Measurements from ENCODE around the gene DENND6A. TPM values are rescaled to one million over a fixed set of nuclear protein-coding genes. Genes with fewer than 3 reads are reported as not detected.

Gene DENND6A
- 21.0 and 35.2 TPM in 2 replicates for total RNA-seq (ENCODE audit: low replicate concordance)

GRCh38 chr3:57692396-57693147 is at the start of gene DENND6A:
DENND6A (minus strand) TSS chr3:57693077; CDS start chr3:57693018, 59 bp downstream.
- TF ChIP-seq, protein P1, sequence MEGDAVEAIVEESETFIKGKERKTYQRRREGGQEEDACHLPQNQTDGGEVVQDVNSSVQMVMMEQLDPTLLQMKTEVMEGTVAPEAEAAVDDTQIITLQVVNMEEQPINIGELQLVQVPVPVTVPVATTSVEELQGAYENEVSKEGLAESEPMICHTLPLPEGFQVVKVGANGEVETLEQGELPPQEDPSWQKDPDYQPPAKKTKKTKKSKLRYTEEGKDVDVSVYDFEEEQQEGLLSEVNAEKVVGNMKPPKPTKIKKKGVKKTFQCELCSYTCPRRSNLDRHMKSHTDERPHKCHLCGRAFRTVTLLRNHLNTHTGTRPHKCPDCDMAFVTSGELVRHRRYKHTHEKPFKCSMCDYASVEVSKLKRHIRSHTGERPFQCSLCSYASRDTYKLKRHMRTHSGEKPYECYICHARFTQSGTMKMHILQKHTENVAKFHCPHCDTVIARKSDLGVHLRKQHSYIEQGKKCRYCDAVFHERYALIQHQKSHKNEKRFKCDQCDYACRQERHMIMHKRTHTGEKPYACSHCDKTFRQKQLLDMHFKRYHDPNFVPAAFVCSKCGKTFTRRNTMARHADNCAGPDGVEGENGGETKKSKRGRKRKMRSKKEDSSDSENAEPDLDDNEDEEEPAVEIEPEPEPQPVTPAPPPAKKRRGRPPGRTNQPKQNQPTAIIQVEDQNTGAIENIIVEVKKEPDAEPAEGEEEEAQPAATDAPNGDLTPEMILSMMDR (IDR thresholded peaks at IDR 0.05; ENCODE audit: insufficient read depth, low read length) = no peak
- peak; percentile 88 for DNase-seq (ENCODE audit: low read depth)
- H3K4me3 ChIP-seq (ENCODE audit: low read depth, low read length) = peak within 1 kb of the TSS; percentile 85

DNA sequence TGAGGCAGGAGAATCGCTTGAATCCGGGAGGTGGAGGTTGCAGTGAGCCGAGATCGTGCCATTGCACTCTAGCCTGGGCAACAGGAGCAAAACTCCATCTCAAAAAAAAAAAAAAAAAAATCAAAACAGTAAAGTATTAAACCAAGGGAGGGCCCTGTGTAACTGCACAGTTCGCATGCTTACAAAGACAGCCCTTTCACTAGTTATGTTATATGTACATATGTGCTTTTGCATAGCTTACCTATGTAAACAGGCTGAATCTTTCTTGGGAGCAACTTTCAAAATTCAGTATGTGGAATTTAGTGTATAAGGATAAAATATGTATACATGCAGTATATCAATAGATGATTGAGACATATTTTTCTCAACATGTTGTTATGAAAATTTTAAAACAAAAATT is 47.1 kb upstream of the DENND6A start:
- TF ChIP-seq, protein P1 (IDR thresholded peaks at IDR 0.05; ENCODE audit: insufficient read depth, low read length) = no peak
- no peak overlapping the region for H3K4me3 ChIP-seq (ENCODE audit: low read depth, low read length)
- DNase-seq (ENCODE audit: low read depth) = no peak

GRCh38 chr3:57738391-57738790 is 45.5 kb upstream of the DENND6A start:
- no peak overlapping the region for H3K4me3 ChIP-seq (ENCODE audit: low read depth, low read length)
- no peak for DNase-seq (ENCODE audit: low read depth)
- TF ChIP-seq, protein P1 (IDR thresholded peaks at IDR 0.05; ENCODE audit: insufficient read depth, low read length) = no peak

- DNase-seq (ENCODE audit: low read depth) = no peak
- TF ChIP-seq, protein P1 (IDR thresholded peaks at IDR 0.05; ENCODE audit: insufficient read depth, low read length) = no peak
- no peak overlapping the region for H3K4me3 ChIP-seq (ENCODE audit: low read depth, low read length)
Measured at GRCh38 chr3:57737840-57738239, 45.0 kb upstream of the DENND6A start.

GRCh38 chr3:57735405-57735804 is 42.5 kb upstream of the DENND6A start:
- H3K4me3 ChIP-seq (ENCODE audit: low read depth, low read length) = no peak overlapping the region
- TF ChIP-seq, protein P1 (IDR thresholded peaks at IDR 0.05; ENCODE audit: insufficient read depth, low read length) = no peak
- no peak for DNase-seq (ENCODE audit: low read depth)

GRCh38 chr3:57733790-57734189 is 40.9 kb upstream of the DENND6A start:
- DNase-seq (ENCODE audit: low read depth) = no peak
- TF ChIP-seq, protein P1 (IDR thresholded peaks at IDR 0.05; ENCODE audit: insufficient read depth, low read length) = no peak
- H3K4me3 ChIP-seq (ENCODE audit: low read depth, low read length) = no peak overlapping the region
